SK-N-SH (cell line): ENCODE results near the gene DDI1. TPM values are rescaled to one million over a fixed set of nuclear protein-coding genes. Genes with fewer than 3 reads are reported as not detected.

ENCODE experiments used
- CTCF ChIA-PET: fragments of 300-600, 350-600 bp; formaldehyde crosslinking; extraction: SDS; loops from one replicate; lab custom pipeline; 2021; lab: Yijun Ruan, JAX
- POLR2A ChIA-PET: fragments of 350-600 bp; sonication (Branson Sonifier 250); formaldehyde crosslinking; extraction: SDS; loops from one replicate; lab custom pipeline; 2020; ENCODE audit warnings: antibody characterized with exemption, inconsistent platforms; lab: Yijun Ruan, JAX
- DNase-seq: peaks from one replicate; pipeline ENCODE4 v3.0.0; 2012
- H2AFZ ChIP-seq: fragments of 200-600 bp; sonication (generic); 2 replicates; pipeline ENCODE4 v1.8.1; 2016; ENCODE audit warnings: antibody characterized with exemption, mild to moderate bottlenecking, low read depth
- H3F3A ChIP-seq: fragments of 200-600 bp; sonication (generic); replicated peaks from 2 replicates; pipeline ENCODE3; 2016; ENCODE audit warnings: antibody characterized with exemption, mild to moderate bottlenecking; ENCODE audit not compliant: insufficient read depth
- H3K27ac ChIP-seq, 2 experiments: fragments of 200-500 bp in 1 of 2; fragments of 200-600 bp in 1 of 2; sonication (Bioruptor generic) in 1 of 2; sonication (generic), shearing (Covaris generic) in 1 of 2; 2 replicates each; pipeline versions ENCODE4 v1.5.1 to v1.6.1; 2014 to 2016; ENCODE audit warnings: low read depth in 2 of 2, inconsistent platforms in 1 of 2, low read length in 1 of 2, mild to moderate bottlenecking in 1 of 2, mixed read lengths in 1 of 2
- H3K27me3 ChIP-seq: fragments of 200-600 bp; sonication (generic), shearing (Covaris generic); 2 replicates; pipeline ENCODE4 v1.6.1; 2016; ENCODE audit warnings: mixed run types; ENCODE audit not compliant: insufficient read depth
- H3K36me3 ChIP-seq, 2 experiments: fragments of 200-500 bp in 1 of 2; fragments of 200-600 bp in 1 of 2; sonication (Bioruptor generic) in 1 of 2; sonication (generic) in 1 of 2; replicated peaks in 1 of 2; 2 replicates each; pipeline versions ENCODE3 to v1.5.1; 2014 to 2016; ENCODE audit warnings: low read length in 1 of 2, mild to moderate bottlenecking in 1 of 2; ENCODE audit not compliant: insufficient read depth in 2 of 2, control insufficient read depth in 1 of 2
- H3K4me1 ChIP-seq, 2 experiments: fragments of 200-500 bp in 1 of 2; fragments of 200-600 bp in 1 of 2; sonication (Bioruptor generic) in 1 of 2; sonication (generic), shearing (Covaris generic) in 1 of 2; 2 replicates each; pipeline versions ENCODE4 v1.5.1 to v1.6.1; 2014 to 2016; ENCODE audit warnings: low read depth in 1 of 2, low read length in 1 of 2, mixed run types in 1 of 2; ENCODE audit not compliant: insufficient read depth in 2 of 2, control insufficient read depth in 1 of 2
- H3K4me2 ChIP-seq: fragments of 200-600 bp; sonication (generic), shearing (Covaris generic); 2 replicates; pipeline ENCODE4 v1.6.1; 2017; ENCODE audit warnings: mixed run types
- H3K4me3 ChIP-seq, 2 experiments: fragments of 200-500 bp in 1 of 2; fragments of 200-600 bp in 1 of 2; sonication (Bioruptor generic) in 1 of 2; sonication (generic), shearing (Covaris generic) in 1 of 2; 2 replicates each; pipeline versions ENCODE4 v1.5.1 to v1.8.1; 2014 to 2016; ENCODE audit warnings: low read depth in 2 of 2, inconsistent platforms in 1 of 2, low read length in 1 of 2, mild to moderate bottlenecking in 1 of 2, mixed read lengths in 1 of 2, moderate library complexity in 1 of 2
- H3K79me2 ChIP-seq: fragments of 200-600 bp; sonication (generic); 2 replicates; pipeline ENCODE4 v1.8.1; 2017; ENCODE audit warnings: mild to moderate bottlenecking; ENCODE audit not compliant: insufficient read depth
- H3K9ac ChIP-seq: fragments of 200-600 bp; sonication (generic); 2 replicates; pipeline ENCODE4 v1.6.1; 2017; ENCODE audit warnings: mixed run types
- H3K9me2 ChIP-seq: fragments of 200-600 bp; sonication (generic); 2 replicates; pipeline ENCODE4 v1.6.1; 2017; ENCODE audit warnings: mixed run types
- H3K9me3 ChIP-seq: fragments of 200-600 bp; sonication (generic); 2 replicates; pipeline ENCODE4 v1.6.1; 2017; ENCODE audit warnings: mixed run types, mild to moderate bottlenecking, moderate library complexity
- H4K20me1 ChIP-seq: fragments of 200-600 bp; sonication (generic); 2 replicates; pipeline ENCODE4 v1.6.1; 2017; ENCODE audit warnings: mild to moderate bottlenecking, mixed run types; ENCODE audit not compliant: insufficient read depth
- ELF1 ChIP-seq: IDR thresholded peaks from 2 replicates; pipeline ENCODE4 v1.4.0; 2012
- EP300 ChIP-seq, 2 experiments: IDR thresholded peaks; 2 replicates each; pipeline versions ENCODE4 v1.4.0 to v1.6.1; 2012; ENCODE audit warnings: borderline replicate concordance in 1 of 2, low read depth in 1 of 2, low read length in 1 of 2
- FOSL2 ChIP-seq: IDR thresholded peaks from 2 replicates; pipeline ENCODE4 v1.4.0; 2012; ENCODE audit warnings: low read depth, mild to moderate bottlenecking, moderate library complexity, borderline replicate concordance
- FOXJ3 ChIP-seq: sonication (generic); formaldehyde crosslinking; IDR thresholded peaks from 2 replicates; pipeline ENCODE4 v1.5.1; 2020; ENCODE audit warnings: mild to moderate bottlenecking, missing genetic modification reagents
- FOXM1 ChIP-seq: IDR thresholded peaks from 2 replicates; pipeline ENCODE4 v1.4.0; 2012; ENCODE audit warnings: low read depth, mild to moderate bottlenecking
- GATA2 ChIP-seq: sonication (generic); formaldehyde crosslinking; IDR thresholded peaks from 2 replicates; pipeline ENCODE4 v1.5.0; 2020; ENCODE audit warnings: mild to moderate bottlenecking, missing genetic modification reagents
- IRF3 ChIP-seq: fragments of 150-350 bp; IDR thresholded peaks from 2 replicates; pipeline ENCODE4 v1.6.1; 2016; ENCODE audit warnings: mild to moderate bottlenecking, low read depth, low read length
- MEF2A ChIP-seq: IDR thresholded peaks from 2 replicates; pipeline ENCODE4 v1.4.0; 2012; ENCODE audit warnings: low read depth, borderline replicate concordance
- NFIC ChIP-seq: IDR thresholded peaks from 2 replicates; pipeline ENCODE4 v1.4.0; 2012; ENCODE audit warnings: borderline replicate concordance
- POLR2AphosphoS5 ChIP-seq: IDR thresholded peaks from 2 replicates; pipeline ENCODE4 v1.6.1; 2012; ENCODE audit warnings: low read depth, low read length
- RAD21 ChIP-seq: IDR thresholded peaks from 2 replicates; pipeline ENCODE4 v1.6.1; 2012; ENCODE audit warnings: mild to moderate bottlenecking, low read length
- REST ChIP-seq: IDR thresholded peaks from 2 replicates; pipeline ENCODE4 v1.6.1; 2012; ENCODE audit warnings: mild to moderate bottlenecking, low read depth, low read length, moderate library complexity
- RFX5 ChIP-seq: IDR thresholded peaks from 2 replicates; pipeline ENCODE4 v1.6.1; 2012; ENCODE audit warnings: mild to moderate bottlenecking, improper control_type of control experiment, low read length
- SIN3A ChIP-seq: IDR thresholded peaks from 2 replicates; pipeline ENCODE4 v1.6.1; 2012; ENCODE audit warnings: low read depth, mild to moderate bottlenecking, low read length, moderate library complexity, borderline replicate concordance
- SMC3 ChIP-seq: IDR thresholded peaks from 2 replicates; pipeline ENCODE4 v1.6.1; 2012; ENCODE audit warnings: low read depth, low read length, improper control_type of control experiment
- TAF1 ChIP-seq: IDR thresholded peaks from 2 replicates; pipeline ENCODE4 v1.6.1; 2012; ENCODE audit warnings: low read depth, mild to moderate bottlenecking, low read length, moderate library complexity, borderline replicate concordance
- TCF12 ChIP-seq: IDR thresholded peaks from 2 replicates; pipeline ENCODE4 v1.4.0; 2012
- USF2 ChIP-seq: fragments of 150-350 bp; IDR thresholded peaks from 2 replicates; pipeline ENCODE4 v1.6.1; 2017; ENCODE audit warnings: antibody characterized with exemption, low read length, low read depth, borderline replicate concordance
- YY1 ChIP-seq: IDR thresholded peaks from 2 replicates; pipeline ENCODE4 v1.4.0; 2012; ENCODE audit warnings: low read depth, mild to moderate bottlenecking
- polyA plus RNA-seq, 3 experiments: library from polyadenylated mRNA; depleted of rRNA; stranded (reverse); fragments of >200 nt; gene quantifications; 2 replicates each; pipeline ENCODE4 v1.2.3, GENCODE V29; 2012
- TF ChIP-seq, protein P1 (sequence below): IDR thresholded peaks from 2 replicates; pipeline ENCODE4; 2012
- TF ChIP-seq, protein P2 (sequence below): IDR thresholded peaks from 2 replicates; pipeline ENCODE4 v1.4.0; 2012; ENCODE audit warnings: low read depth, borderline replicate concordance

DDI1 gene
- polyA plus RNA-seq, 1 of the 3 experiments (the other 2 are of a cell fraction): not detected

DNA sequence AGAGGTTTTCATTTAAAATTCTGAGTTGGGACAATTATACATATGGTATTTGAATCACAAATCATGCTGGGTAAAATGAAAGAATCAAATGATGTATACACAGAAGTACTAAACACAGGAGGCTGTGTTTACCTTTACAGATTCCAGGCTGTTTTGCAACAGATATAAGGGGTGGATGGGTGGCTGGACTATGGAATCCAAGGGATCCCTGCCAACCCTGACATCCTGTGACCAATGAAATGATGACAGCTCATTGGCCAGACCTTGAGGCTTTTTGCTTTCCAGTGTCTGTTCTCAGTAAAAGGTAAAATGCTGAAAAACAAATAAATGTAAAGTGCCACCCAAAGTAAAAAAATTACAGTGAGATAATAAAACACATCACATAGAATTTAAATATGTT, 3.3 kb upstream of the DDI1 start:
- H3K9me2 ChIP-seq: 0 out of 2 replicates have a peak, but pooled peaks cover 3% of the 10 kb centered on the region
- H3K79me2 ChIP-seq: no peaks in the 10 kb centered on the region
- CTCF ChIA-PET: no interaction called here
- H2AFZ ChIP-seq: peak overlapping the region; percentile 44; the same call in 1 of the 2 replicates
- peak; percentile 45 for DNase-seq
- no peaks in the 10 kb centered on the region for H3K36me3 ChIP-seq
- H3K27ac ChIP-seq: no peak overlapping the region; a peak in 1 of 4 replicates
- peaks cover 0 to 6% of the 10 kb centered on the region in 2 experiments; a peak in 2 of 4 replicates for H3K4me1 ChIP-seq
- peak overlapping the region; percentile 24; the same call in 1 of the 2 replicates for H3K4me2 ChIP-seq
- H3F3A ChIP-seq: no peaks in the 10 kb centered on the region
- no peaks in the 10 kb centered on the region for H4K20me1 ChIP-seq
- no peaks in the 10 kb centered on the region for H3K27me3 ChIP-seq
- TF ChIP-seq TAF1: no peak
- no peak for TF ChIP-seq FOXM1
- no peak for TF ChIP-seq FOXJ3 (CRISPR knock-in tag)
- no peak for TF ChIP-seq SMC3
- no peak for TF ChIP-seq IRF3
- no peak for TF ChIP-seq ELF1
- peak; percentile 38; the same call in 1 of the 2 replicates for TF ChIP-seq NFIC
- peak; percentile 18; the same call in 1 of the 2 replicates for TF ChIP-seq TCF12
- TF ChIP-seq, protein P1, sequence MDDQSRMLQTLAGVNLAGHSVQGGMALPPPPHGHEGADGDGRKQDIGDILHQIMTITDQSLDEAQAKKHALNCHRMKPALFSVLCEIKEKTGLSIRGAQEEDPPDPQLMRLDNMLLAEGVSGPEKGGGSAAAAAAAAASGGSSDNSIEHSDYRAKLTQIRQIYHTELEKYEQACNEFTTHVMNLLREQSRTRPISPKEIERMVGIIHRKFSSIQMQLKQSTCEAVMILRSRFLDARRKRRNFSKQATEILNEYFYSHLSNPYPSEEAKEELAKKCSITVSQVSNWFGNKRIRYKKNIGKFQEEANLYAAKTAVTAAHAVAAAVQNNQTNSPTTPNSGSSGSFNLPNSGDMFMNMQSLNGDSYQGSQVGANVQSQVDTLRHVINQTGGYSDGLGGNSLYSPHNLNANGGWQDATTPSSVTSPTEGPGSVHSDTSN: 0 out of 2 replicates have a peak, but pooled peaks have one; percentile 8
- TF ChIP-seq EP300 (IDR thresholded peaks at IDR 0.05; ENCODE audit: borderline replicate concordance in 1 of 2, low read depth in 1 of 2, low read length in 1 of 2): no peak
- TF ChIP-seq SIN3A: no peak
- TF ChIP-seq FOSL2: no peak
- no peak for TF ChIP-seq MEF2A
- no peak for TF ChIP-seq RAD21
- peak; percentile 37; the same call in 1 of the 2 replicates for TF ChIP-seq RFX5
- no peak for TF ChIP-seq USF2
- no peak for TF ChIP-seq GATA2 (CRISPR knock-in tag)
- TF ChIP-seq YY1: no peak
- no peak for TF ChIP-seq POLR2AphosphoS5
- no peak for TF ChIP-seq REST
- TF ChIP-seq, protein P2, sequence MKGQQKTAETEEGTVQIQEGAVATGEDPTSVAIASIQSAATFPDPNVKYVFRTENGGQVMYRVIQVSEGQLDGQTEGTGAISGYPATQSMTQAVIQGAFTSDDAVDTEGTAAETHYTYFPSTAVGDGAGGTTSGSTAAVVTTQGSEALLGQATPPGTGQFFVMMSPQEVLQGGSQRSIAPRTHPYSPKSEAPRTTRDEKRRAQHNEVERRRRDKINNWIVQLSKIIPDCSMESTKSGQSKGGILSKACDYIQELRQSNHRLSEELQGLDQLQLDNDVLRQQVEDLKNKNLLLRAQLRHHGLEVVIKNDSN: no peak
- no peak overlapping the region for H3K4me3 ChIP-seq
- POLR2A ChIA-PET: no interaction called here
- H3K9ac ChIP-seq: no peak overlapping the region
- H3K9me3 ChIP-seq: no peaks in the 10 kb centered on the region
